ENCODE results near the gene GLIS2.
"Not testable (repeated sequence)": the region's sequence is repeated elsewhere in the genome, so short reads cannot be mapped to it uniquely, and the experiment has no call there.

GLIS2 gene

GRCh38 chr16:4321286-4322120 lies 5.6 kb downstream of the GLIS2 start:
- DNase-seq: no peak

- DNase-seq: no peak
Observed at GRCh38 chr16:4322121-4323052, 6.5 kb downstream of the GLIS2 start.

- DNase-seq: peak; percentile 46
Observed at GRCh38 chr16:4323071-4323844, 7.4 kb downstream of the GLIS2 start.

- DNase-seq: peak; percentile 74
Observed at GRCh38 chr16:4323845-4324488, 8.1 kb downstream of the GLIS2 start.

GRCh38 chr16:4324492-4325252 lies 8.8 kb downstream of the GLIS2 start:
- DNase-seq: no peak

GRCh38 chr16:4325253-4325758 lies 9.4 kb downstream of the GLIS2 start:
- DNase-seq: no peak

- DNase-seq: no peak
Observed at GRCh38 chr16:4327386-4328045, 11.6 kb downstream of the GLIS2 start.

- DNase-seq: no peak
Observed at GRCh38 chr16:4328046-4328781, 12.3 kb downstream of the GLIS2 start.

GRCh38 chr16:4328782-4329775 lies 13.2 kb downstream of the GLIS2 start:
- DNase-seq: no peak

- peak; percentile 31 for DNase-seq
Observed at GRCh38 chr16:4330277-4330874, 14.5 kb downstream of the GLIS2 start.

- DNase-seq: no peak
Observed at GRCh38 chr16:4332083-4332482, 16.2 kb downstream of the GLIS2 start.

- DNase-seq: no peak
Observed at GRCh38 chr16:4332623-4333307, 16.9 kb downstream of the GLIS2 start.

- no peak for DNase-seq
Observed at GRCh38 chr16:4333308-4333638, 17.4 kb downstream of the GLIS2 start.

- DNase-seq: not testable (repeated sequence)
Observed at GRCh38 chr16:4333714-4334113, 17.8 kb downstream of the GLIS2 start.

- DNase-seq: no peak
Observed at GRCh38 chr16:4334724-4335495, 19.0 kb downstream of the GLIS2 start.

- DNase-seq: no peak
Observed at GRCh38 chr16:4336701-4337539, 21.1 kb downstream of the GLIS2 start.

All from NCI-H226 (cell line).